Measurements from ENCODE around the gene PRKCE. TPM values are rescaled to one million over a fixed set of nuclear protein-coding genes. Genes with fewer than 3 reads are reported as not detected.

PRKCE gene
- total RNA-seq, 1 experiment from 2014 or later: 12.1 TPM

DNA sequence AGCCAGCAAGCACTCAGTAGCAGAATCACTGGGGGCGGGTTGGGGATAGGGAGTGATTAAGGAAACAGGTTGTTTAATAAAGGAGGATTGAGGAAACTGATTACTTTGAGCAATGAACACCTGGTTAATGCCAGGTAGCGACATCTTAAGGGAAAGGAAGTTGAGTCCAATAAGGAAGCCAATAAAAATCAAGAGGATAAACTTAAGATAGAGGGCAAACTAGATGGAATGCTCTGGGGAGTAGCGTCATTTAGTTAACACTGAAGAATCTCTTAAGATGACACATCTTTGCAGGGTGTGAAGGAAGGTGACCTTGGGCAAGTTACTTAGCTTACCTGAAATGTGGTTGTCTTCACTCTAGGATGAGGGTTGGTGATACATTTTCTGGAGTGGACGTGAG, 242.7 kb downstream of the PRKCE start:
- DNase-seq (ENCODE audit: unreplicated experiment): no peak
- ChIA-PET POLR2A (no interaction called here), CTCF (no interaction called here)
- Mint-ChIP-seq H3K36me3 (ENCODE audit: insufficient read depth, unreplicated experiment) (peaks cover 6% of the 10 kb centered on the region), H3K4me1 (ENCODE audit: insufficient read depth, unreplicated experiment) (no peaks in the 10 kb centered on the region), H3K9me3 (ENCODE audit: unreplicated experiment) (no peaks in the 10 kb centered on the region), H3K4me3 (ENCODE audit: unreplicated experiment) (no peak overlapping the region), H3K27me3 (ENCODE audit: insufficient read depth, unreplicated experiment) (no peaks in the 10 kb centered on the region), H3K27ac (ENCODE audit: low read depth, unreplicated experiment) (no peak overlapping the region)
- no TSS peak for BruUV-seq (replicated peaks)
- intact Hi-C loops (cut with micrococcal nuclease): no loop called here
- no peak for TF ChIP-seq CTCF (IDR thresholded peaks at IDR 0.05; ENCODE audit: unreplicated experiment)

DNA sequence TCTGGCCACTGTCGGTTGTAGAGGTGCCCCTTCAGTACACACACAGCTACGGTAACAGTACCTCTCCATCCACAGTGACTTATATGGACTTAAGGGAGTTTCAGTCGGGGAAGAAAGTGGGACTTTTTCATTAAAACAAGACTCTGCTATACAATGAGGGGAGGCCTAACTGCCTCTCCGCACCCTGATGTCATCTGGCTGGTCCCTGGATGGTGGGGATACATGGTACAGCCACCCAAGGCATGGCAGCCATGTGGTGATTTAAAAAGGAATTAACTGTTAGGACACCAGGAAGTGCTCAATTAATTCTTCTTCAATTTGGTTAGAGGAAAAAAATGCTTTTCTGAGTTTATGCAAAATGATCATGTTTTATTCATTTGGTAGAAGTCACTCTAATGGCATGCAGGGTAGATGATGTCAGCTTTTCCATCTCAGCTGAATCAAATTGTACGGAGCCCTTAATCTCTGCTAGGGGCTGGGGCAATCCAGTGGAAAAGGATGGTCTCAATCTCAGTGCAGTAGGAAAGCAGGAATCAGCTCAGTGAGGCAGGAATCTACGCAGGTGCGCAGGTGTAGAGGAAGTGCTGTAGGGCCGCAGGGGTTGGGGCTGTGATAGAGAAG, 243.9 kb downstream of the PRKCE start:
- ChIA-PET CTCF (no interaction called here), POLR2A (no interaction called here)
- Mint-ChIP-seq H3K36me3 (ENCODE audit: insufficient read depth, unreplicated experiment) (peaks cover 6% of the 10 kb centered on the region), H3K9me3 (ENCODE audit: unreplicated experiment) (no peaks in the 10 kb centered on the region), H3K27me3 (ENCODE audit: insufficient read depth, unreplicated experiment) (no peaks in the 10 kb centered on the region), H3K4me1 (ENCODE audit: insufficient read depth, unreplicated experiment) (no peaks in the 10 kb centered on the region), H3K4me3 (ENCODE audit: unreplicated experiment) (no peak overlapping the region), H3K27ac (ENCODE audit: low read depth, unreplicated experiment) (no peak overlapping the region)
- no TSS peak for BruUV-seq (replicated peaks)
- no peak for DNase-seq (ENCODE audit: unreplicated experiment)
- no peak for TF ChIP-seq CTCF (IDR thresholded peaks at IDR 0.05; ENCODE audit: unreplicated experiment)
- intact Hi-C loops (cut with micrococcal nuclease): no loop called here

DNA sequence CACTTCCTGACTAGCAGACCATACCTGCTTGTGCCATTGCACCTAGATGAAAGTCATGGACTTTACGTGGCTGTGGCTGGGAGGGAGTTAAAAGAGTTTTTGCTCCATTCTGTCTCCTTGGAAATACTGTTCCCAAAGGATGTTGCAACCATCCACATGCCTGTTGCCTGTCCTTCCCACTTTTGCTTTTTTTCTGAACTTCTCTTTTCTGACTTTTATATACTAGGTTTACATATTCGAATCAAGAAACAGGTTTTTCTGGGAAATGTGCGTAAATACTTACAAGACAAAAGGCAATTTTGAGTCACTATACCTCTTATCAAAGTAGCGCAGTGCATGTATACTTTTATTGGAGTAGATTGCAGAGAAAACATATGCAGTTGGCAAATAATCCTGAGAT, 244.8 kb downstream of the PRKCE start:
- Mint-ChIP-seq H3K9me3 (ENCODE audit: unreplicated experiment) (no peaks in the 10 kb centered on the region), H3K4me3 (ENCODE audit: unreplicated experiment) (no peak overlapping the region), H3K27ac (ENCODE audit: low read depth, unreplicated experiment) (no peak overlapping the region), H3K4me1 (ENCODE audit: insufficient read depth, unreplicated experiment) (no peaks in the 10 kb centered on the region), H3K27me3 (ENCODE audit: insufficient read depth, unreplicated experiment) (no peaks in the 10 kb centered on the region), H3K36me3 (ENCODE audit: insufficient read depth, unreplicated experiment) (peaks cover 6% of the 10 kb centered on the region)
- POLR2A ChIA-PET: interaction anchor here (0.7 kb wide), 1 partner anchor 286 kb away, joined by 3 read pairs; no protein-coding TSS in a partner anchor
- intact Hi-C loops (cut with micrococcal nuclease): no loop called here
- BruUV-seq (replicated peaks): no TSS peak
- CTCF ChIA-PET: no interaction called here
- DNase-seq (ENCODE audit: unreplicated experiment): no peak
- TF ChIP-seq CTCF (IDR thresholded peaks at IDR 0.05; ENCODE audit: unreplicated experiment): no peak

DNA sequence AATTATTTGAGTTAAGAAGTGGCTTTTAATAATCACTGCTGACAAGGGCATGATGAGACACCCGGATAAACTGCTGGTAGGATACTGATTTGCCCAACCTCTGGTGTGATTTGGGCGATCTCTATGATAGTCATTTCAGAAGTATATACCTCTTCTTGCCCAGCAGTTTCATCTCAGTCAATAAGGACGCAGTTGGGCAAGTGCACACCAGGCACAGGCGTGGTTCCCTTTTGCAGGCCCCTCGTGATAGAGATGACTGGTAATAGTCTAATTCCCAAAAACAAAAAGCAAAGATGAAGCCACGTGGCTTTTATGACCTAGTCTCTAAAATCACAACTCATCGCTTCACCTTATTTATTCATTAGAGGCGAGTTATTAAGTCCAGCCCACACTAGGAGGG, 246.4 kb downstream of the PRKCE start:
- Mint-ChIP-seq H3K9me3 (ENCODE audit: unreplicated experiment) (no peaks in the 10 kb centered on the region), H3K27ac (ENCODE audit: low read depth, unreplicated experiment) (no peak overlapping the region), H3K36me3 (ENCODE audit: insufficient read depth, unreplicated experiment) (no peaks in the 10 kb centered on the region), H3K4me1 (ENCODE audit: insufficient read depth, unreplicated experiment) (no peaks in the 10 kb centered on the region), H3K4me3 (ENCODE audit: unreplicated experiment) (no peak overlapping the region), H3K27me3 (ENCODE audit: insufficient read depth, unreplicated experiment) (no peaks in the 10 kb centered on the region)
- ChIA-PET POLR2A (no interaction called here), CTCF (interaction anchor here (0.9 kb wide), 1 partner anchor 19 kb away, joined by 3 read pairs; no protein-coding TSS in a partner anchor)
- BruUV-seq (replicated peaks): no TSS peak
- intact Hi-C loops (cut with micrococcal nuclease): no loop called here
- TF ChIP-seq CTCF (IDR thresholded peaks at IDR 0.05; ENCODE audit: unreplicated experiment): no peak
- DNase-seq (ENCODE audit: unreplicated experiment): no peak

Measured in MCF 10A (cell line).